Measurements from ENCODE around the gene MAD1L1. TPM values are rescaled to one million over a fixed set of nuclear protein-coding genes. Genes with fewer than 3 reads are reported as not detected.

Gene MAD1L1
- total and polyA plus RNA-seq, 4 donors, result 12.8 to 20.7 (median 16.5) TPM

GRCh38 chr7:2255145-2256139 lies 22.7 kb upstream of the MAD1L1 start:
- H3K36me3 ChIP-seq (ENCODE audit: control insufficient read depth in 4 of 4, insufficient read depth in 3 of 4, low read depth in 1 of 4, low read length in 3 of 4), result peaks cover 0 to 15% (median 3%) of the 10 kb centered on the region in 4 donors
- no peak overlapping the region for H3K4me3 ChIP-seq (ENCODE audit: low read depth in 1 of 3, low read length in 3 of 3)
- no peaks in the 10 kb centered on the region for H3K27me3 ChIP-seq (ENCODE audit: control insufficient read depth in 4 of 4, insufficient read depth in 4 of 4, low read length in 3 of 4)
- H3K4me1 ChIP-seq (ENCODE audit: control insufficient read depth in 4 of 4, insufficient read depth in 4 of 4, low read length in 3 of 4), result no peaks in the 10 kb centered on the region
- WGBS, result 92% methylated on average over 33 of the region's 33 CpGs
- DNase-seq (ENCODE audit: low spot score), result no peak
- TF ChIP-seq NR2F2 (IDR thresholded peaks at IDR 0.05) (no peak), HNF4A (conservative IDR thresholded peaks at IDR 0.05) (no peak), TAF1 (conservative IDR thresholded peaks at IDR 0.05) (no peak), HNF4G (IDR thresholded peaks at IDR 0.05) (no peak), CTCF (IDR thresholded peaks at IDR 0.05; ENCODE audit: low read depth, low read length, missing input control) (no peak), RXRA (IDR thresholded peaks at IDR 0.05) (no peak), EGR1 (IDR thresholded peaks at IDR 0.05; ENCODE audit: low read depth in 2 of 2) (no peak), ATF3 (IDR thresholded peaks at IDR 0.05) (no peak), SP1 (IDR thresholded peaks at IDR 0.05) (no peak), MAX (IDR thresholded peaks at IDR 0.05) (no peak), RAD21 (IDR thresholded peaks at IDR 0.05) (no peak), JUND (IDR thresholded peaks at IDR 0.05) (no peak), GABPA (IDR thresholded peaks at IDR 0.05 in 1 of 2, conservative IDR thresholded peaks at IDR 0.05 in 1 of 2) (no peak), ZBTB33 (IDR thresholded peaks at IDR 0.05) (no peak), FOXA1 (IDR thresholded peaks at IDR 0.05) (no peak), YY1 (IDR thresholded peaks at IDR 0.05) (no peak), FOXA2 (IDR thresholded peaks at IDR 0.05) (no peak), REST (IDR thresholded peaks at IDR 0.05) (no peak)
- no peak overlapping the region for H3K27ac ChIP-seq (ENCODE audit: low read depth in 1 of 2, low read length in 2 of 2)
- H3K9ac ChIP-seq (ENCODE audit: low read depth in 1 of 2, low read length in 2 of 2), result no peak overlapping the region
- no peaks in the 10 kb centered on the region for H3K9me3 ChIP-seq (ENCODE audit: control insufficient read depth in 4 of 4, low read length in 3 of 4)
